Chondrocyte (in vitro differentiated cells): ENCODE measurements around the gene GLS2. TPM values are rescaled to one million over a fixed set of nuclear protein-coding genes. Genes with fewer than 3 reads are reported as not detected.
A peak's percentile ranks its signal among the peaks of the same experiment; 100 is the strongest.

ENCODE experiments used
- DNase-seq: peaks from one replicate; pipeline ENCODE4 v3.0.0; 2021; ENCODE audit warnings: mixed read lengths, low spot score
- H3K27ac Mint-ChIP-seq: one replicate; pipeline ENCODE4 v1.8.0; 2021; ENCODE audit warnings: mild to moderate bottlenecking, moderate library complexity, mixed read lengths; ENCODE audit not compliant: unreplicated experiment
- H3K27me3 Mint-ChIP-seq: 2 replicates; pipeline ENCODE4 v1.8.0; 2021; ENCODE audit warnings: low read depth, mixed read lengths
- H3K36me3 Mint-ChIP-seq: 2 replicates; pipeline ENCODE4 v1.8.0; 2021; ENCODE audit warnings: low read depth, mixed read lengths
- H3K4me1 Mint-ChIP-seq: 2 replicates; pipeline ENCODE4 v1.8.0; 2021; ENCODE audit warnings: low read depth, mild to moderate bottlenecking, mixed read lengths
- H3K4me3 Mint-ChIP-seq: one replicate; pipeline ENCODE4 v1.8.0; 2021; ENCODE audit warnings: mild to moderate bottlenecking, moderate library complexity, mixed read lengths; ENCODE audit not compliant: unreplicated experiment
- H3K9me3 Mint-ChIP-seq: 2 replicates; pipeline ENCODE4 v1.8.0; 2021; ENCODE audit warnings: low read depth, mixed read lengths
- total RNA-seq: library from RNA; stranded (reverse); gene quantifications from 3 replicates; pipeline ENCODE4 v1.2.1, GENCODE V29; 2021
- TF ChIP-seq, protein P1 (sequence below): fragments of 200-600 bp; sonication (generic); IDR thresholded peaks from 2 replicates; pipeline ENCODE4 v1.5.0; 2021; ENCODE audit warnings: antibody characterized with exemption, mild to moderate bottlenecking, moderate library complexity

The GLS2 gene
- total RNA-seq, 1 donor from 2014 or later = 0.25 TPM

DNA sequence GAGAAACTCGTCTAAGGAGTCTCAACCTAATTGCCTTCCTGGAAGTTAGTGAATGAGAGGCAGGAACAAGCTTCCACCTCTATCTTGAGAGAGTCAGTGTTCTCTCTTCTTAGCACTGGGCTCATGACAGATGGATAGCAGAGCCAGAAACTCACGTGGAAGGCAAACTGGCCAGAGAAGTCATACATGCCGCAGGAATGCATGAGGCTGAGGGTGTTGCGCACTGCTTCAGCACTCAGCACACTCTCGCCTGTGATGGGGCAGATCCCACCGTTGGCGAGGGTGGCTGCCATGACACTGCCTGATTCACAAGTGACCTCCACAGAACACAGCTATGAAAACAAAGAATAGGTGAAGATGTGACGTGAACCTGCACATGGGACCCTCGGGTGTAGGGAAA is 13.6 kb downstream of the GLS2 start:
- H3K9me3 Mint-ChIP-seq = no peaks in the 10 kb centered on the region
- H3K27me3 Mint-ChIP-seq = no peaks in the 10 kb centered on the region
- H3K36me3 Mint-ChIP-seq = no peaks in the 10 kb centered on the region
- H3K4me3 Mint-ChIP-seq = no peak overlapping the region
- no peak for DNase-seq
- H3K27ac Mint-ChIP-seq = no peak overlapping the region
- H3K4me1 Mint-ChIP-seq = peaks cover 7% of the 10 kb centered on the region
- TF ChIP-seq, protein P1, sequence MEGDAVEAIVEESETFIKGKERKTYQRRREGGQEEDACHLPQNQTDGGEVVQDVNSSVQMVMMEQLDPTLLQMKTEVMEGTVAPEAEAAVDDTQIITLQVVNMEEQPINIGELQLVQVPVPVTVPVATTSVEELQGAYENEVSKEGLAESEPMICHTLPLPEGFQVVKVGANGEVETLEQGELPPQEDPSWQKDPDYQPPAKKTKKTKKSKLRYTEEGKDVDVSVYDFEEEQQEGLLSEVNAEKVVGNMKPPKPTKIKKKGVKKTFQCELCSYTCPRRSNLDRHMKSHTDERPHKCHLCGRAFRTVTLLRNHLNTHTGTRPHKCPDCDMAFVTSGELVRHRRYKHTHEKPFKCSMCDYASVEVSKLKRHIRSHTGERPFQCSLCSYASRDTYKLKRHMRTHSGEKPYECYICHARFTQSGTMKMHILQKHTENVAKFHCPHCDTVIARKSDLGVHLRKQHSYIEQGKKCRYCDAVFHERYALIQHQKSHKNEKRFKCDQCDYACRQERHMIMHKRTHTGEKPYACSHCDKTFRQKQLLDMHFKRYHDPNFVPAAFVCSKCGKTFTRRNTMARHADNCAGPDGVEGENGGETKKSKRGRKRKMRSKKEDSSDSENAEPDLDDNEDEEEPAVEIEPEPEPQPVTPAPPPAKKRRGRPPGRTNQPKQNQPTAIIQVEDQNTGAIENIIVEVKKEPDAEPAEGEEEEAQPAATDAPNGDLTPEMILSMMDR = no peak

DNA sequence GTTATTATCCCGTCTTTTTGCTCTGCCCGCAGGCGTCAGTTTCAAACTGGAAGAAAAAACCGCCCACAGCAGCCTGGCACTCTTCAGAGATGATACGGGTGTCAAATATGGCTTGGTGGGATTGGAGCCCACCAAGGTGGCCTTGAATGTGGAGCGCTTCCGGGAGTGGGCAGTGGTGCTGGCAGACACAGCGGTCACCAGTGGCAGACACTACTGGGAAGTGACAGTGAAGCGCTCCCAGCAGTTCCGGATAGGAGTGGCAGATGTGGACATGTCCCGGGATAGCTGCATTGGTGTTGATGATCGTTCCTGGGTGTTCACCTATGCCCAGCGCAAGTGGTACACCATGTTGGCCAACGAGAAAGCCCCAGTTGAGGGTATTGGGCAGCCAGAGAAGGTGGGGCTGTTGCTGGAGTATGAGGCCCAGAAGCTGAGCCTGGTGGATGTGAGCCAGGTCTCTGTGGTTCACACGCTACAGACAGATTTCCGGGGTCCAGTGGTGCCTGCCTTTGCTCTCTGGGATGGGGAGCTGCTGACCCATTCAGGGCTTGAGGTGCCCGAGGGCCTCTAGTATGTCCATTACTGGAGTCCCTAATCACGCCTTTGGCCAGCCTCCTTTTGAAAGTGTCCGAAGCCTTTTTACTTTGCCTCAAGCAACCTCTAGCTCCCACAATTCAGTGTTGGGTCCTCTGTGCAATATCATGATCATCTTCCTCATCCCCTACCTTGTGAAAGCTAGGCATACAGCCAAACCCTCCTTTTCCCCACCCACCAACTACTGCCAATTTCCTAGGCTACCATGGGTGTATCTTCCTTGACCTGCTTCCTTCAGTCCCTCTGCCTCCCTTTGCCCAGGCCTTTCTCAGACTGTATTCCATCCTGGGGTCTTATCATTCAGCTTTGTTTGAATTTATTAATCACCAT is 18.7 kb downstream of the GLS2 start:
- TF ChIP-seq, protein P1 = no peak
- no peaks in the 10 kb centered on the region for H3K36me3 Mint-ChIP-seq
- no peaks in the 10 kb centered on the region for H3K9me3 Mint-ChIP-seq
- H3K4me3 Mint-ChIP-seq = peak overlapping the region; percentile 97
- DNase-seq = no peak
- peak overlapping the region; percentile 96 for H3K27ac Mint-ChIP-seq
- H3K4me1 Mint-ChIP-seq = peaks cover 19% of the 10 kb centered on the region
- no peaks in the 10 kb centered on the region for H3K27me3 Mint-ChIP-seq

- Mint-ChIP-seq H3K36me3 (no peaks in the 10 kb centered on the region), H3K27ac (peak within 1 kb of the TSS; percentile 96), H3K4me3 (peak within 1 kb of the TSS; percentile 97), H3K9me3 (no peaks in the 10 kb centered on the region), H3K27me3 (no peaks in the 10 kb centered on the region), H3K4me1 (peaks cover 21% of the 10 kb centered on the region)
- TF ChIP-seq, protein P1 = peak; percentile 74
- peak; percentile 96 for DNase-seq
These were observed 19.6 kb downstream of the GLS2 start, which contains the start of gene SPRYD4 for GRCh38 chr12:56468216-56469006. TSS of gene SPRYD4 (plus strand) at chr12:56468578. CDS start at chr12:56468592, 14 bp downstream.

DNA sequence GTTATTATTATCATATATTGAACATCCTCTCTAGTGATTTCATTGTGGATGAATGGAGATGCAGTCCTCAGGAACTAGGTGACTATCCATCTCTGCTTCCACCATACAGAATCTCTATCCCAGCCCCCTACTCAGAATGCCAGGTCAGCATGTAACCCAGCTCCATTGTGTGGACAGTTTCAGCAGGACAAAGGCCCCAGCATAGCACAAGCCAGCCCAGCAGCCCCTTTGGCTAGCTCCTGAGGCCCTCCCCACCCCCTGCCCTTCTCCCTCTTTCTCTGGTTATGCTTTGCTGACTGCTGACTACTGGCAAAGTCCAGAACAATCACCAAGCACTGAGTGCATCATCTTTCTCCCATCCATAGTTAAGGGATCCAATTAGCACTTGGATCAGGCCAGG is 25.4 kb downstream of the GLS2 start:
- no peak for DNase-seq
- H3K27ac Mint-ChIP-seq = no peak overlapping the region
- no peaks in the 10 kb centered on the region for H3K27me3 Mint-ChIP-seq
- TF ChIP-seq, protein P1 = no peak
- H3K4me3 Mint-ChIP-seq = no peak overlapping the region
- peaks cover 5% of the 10 kb centered on the region for H3K4me1 Mint-ChIP-seq
- H3K9me3 Mint-ChIP-seq = no peaks in the 10 kb centered on the region
- H3K36me3 Mint-ChIP-seq = no peaks in the 10 kb centered on the region
